ENCODE data around the gene DYDC2. TPM values are rescaled to one million over a fixed set of nuclear protein-coding genes. Genes with fewer than 3 reads are reported as not detected.

The DYDC2 gene, protein sequence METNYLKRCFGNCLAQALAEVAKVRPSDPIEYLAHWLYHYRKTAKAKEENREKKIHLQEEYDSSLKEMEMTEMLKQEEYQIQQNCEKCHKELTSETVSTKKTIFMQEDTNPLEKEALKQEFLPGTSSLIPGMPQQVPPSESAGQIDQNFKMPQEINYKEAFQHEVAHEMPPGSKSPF
- total RNA-seq = not detected

DNA sequence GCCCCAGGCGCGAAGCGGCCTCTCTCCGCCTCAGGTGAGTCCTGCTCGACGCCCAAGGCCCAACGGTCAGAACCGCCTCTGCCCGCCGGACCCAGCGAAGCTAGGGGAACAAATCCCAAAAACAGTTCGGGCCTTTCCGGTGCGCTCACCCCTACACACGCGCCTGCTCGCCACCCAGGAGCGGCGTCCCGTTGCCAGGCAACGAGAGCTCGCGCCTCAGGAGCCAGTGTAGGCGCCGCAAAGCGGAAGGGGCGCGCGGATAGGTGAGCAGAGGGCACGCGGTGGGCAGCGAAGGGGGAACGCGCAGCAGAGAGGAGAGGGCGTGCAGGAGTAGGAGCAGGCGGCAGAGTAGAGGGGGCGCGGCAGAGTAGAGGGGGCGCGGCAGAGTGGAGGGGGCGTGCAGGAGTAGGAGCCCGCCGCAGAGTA, at the start of gene DYDC2, which contains the start of gene DYDC1:
DYDC2 (plus strand) TSS at position 219 of the 426 bp plus-strand sequence. CDS start 5,663 bp downstream, outside the sequence.
DYDC1 (minus strand) TSS at position 193 of the 426 bp plus-strand sequence. CDS start 4,154 bp downstream, outside the sequence.
- CTCF ChIA-PET = interaction anchor here (2.7 kb wide), 1 partner anchor 21 kb away, joined by 9 read pairs; no protein-coding TSS in a partner anchor
- Mint-ChIP-seq H3K4me3 (peak within 1 kb of the TSS; percentile 49), H3K27ac (no peak within 1 kb of the TSS), H3K9me3 (no peaks in the 10 kb centered on the region), H3K27me3 (peaks cover 42% of the 10 kb centered on the region), H3K4me1 (ENCODE audit: low read depth) (peaks cover 7% of the 10 kb centered on the region), H3K36me3 (no peaks in the 10 kb centered on the region)
- peak; percentile 66 for DNase-seq
- intact Hi-C loops (cut with micrococcal nuclease) = no loop called here
- POLR2A ChIA-PET = no interaction called here

DNA sequence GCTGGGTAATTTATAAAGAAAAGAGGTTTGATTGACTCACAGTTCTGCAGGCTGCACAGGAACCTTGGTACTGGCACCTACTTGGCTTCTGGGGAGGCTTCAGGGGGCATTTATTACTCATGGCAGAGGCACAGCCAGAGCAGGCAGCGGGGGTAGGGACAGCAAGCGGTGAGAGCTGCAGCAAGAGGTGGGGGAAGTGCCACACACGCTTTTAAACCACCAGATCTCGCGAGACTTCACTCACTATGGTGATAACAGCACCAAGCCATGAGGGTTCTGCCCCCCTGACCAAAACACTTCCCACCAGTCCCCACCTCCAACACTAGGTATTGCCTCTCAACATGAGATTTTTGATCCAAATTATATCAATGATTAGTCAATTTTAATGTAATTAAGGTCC, 43.1 kb upstream of the DYDC2 start:
- H3K36me3 Mint-ChIP-seq = no peaks in the 10 kb centered on the region
- no peaks in the 10 kb centered on the region for H3K9me3 Mint-ChIP-seq
- H3K4me1 Mint-ChIP-seq (ENCODE audit: low read depth) = no peaks in the 10 kb centered on the region
- CTCF ChIA-PET = no interaction called here
- intact Hi-C loops (cut with micrococcal nuclease) = no loop called here
- no peak overlapping the region for H3K27ac Mint-ChIP-seq
- no peak overlapping the region for H3K4me3 Mint-ChIP-seq
- peaks cover 4% of the 10 kb centered on the region for H3K27me3 Mint-ChIP-seq
- DNase-seq = no peak
- POLR2A ChIA-PET = no interaction called here

DNA sequence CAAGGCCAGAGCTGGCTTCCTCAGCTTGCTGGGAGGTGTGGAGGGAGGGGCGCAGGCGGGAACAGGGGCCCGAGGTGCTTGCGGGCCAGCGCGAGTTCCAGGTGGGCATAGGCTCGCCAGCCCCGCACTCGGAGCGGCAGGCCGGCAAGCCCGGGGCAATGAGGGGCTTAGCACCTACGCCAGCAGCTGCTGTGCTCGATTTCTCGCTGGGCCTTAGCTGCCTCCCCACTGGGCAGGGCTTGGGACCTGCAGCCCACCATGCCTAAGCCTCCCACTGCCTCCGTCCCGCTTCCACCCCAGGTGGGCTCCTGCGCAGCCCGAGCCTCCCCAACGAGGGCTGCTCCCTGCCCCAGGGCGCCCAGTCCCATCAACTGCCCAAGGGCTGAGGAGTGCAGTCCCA, 41.2 kb upstream of the DYDC2 start:
- POLR2A ChIA-PET = no interaction called here
- Mint-ChIP-seq H3K9me3 (no peaks in the 10 kb centered on the region), H3K27ac (no peak overlapping the region), H3K4me3 (no peak overlapping the region), H3K4me1 (ENCODE audit: low read depth) (no peaks in the 10 kb centered on the region), H3K36me3 (no peaks in the 10 kb centered on the region), H3K27me3 (peaks cover 5% of the 10 kb centered on the region)
- CTCF ChIA-PET = no interaction called here
- intact Hi-C loops (cut with micrococcal nuclease) = no loop called here
- DNase-seq = no peak

DNA sequence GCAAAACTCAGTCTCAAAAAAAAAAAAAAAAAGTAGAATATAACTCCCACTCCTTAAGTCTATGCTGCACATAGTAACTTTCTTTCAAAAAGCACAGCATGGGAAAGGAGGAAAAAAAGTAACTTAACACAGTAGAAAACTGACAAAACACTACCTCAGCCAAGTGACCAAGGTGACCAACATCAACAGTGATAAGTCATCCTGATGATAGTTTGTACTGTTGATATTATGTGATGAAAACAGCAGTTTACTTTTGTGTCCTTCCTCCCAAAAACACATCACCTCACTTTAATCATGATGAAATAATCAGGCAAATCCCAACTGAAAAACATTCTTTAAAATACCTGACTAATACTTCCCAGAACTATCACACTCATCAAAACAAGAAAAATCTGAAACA, 37.8 kb upstream of the DYDC2 start:
- Mint-ChIP-seq H3K36me3 (no peaks in the 10 kb centered on the region), H3K9me3 (no peaks in the 10 kb centered on the region), H3K4me3 (no peak overlapping the region), H3K27me3 (peaks cover 5% of the 10 kb centered on the region), H3K4me1 (ENCODE audit: low read depth) (no peaks in the 10 kb centered on the region), H3K27ac (no peak overlapping the region)
- ChIA-PET POLR2A (no interaction called here), CTCF (no interaction called here)
- intact Hi-C loops (cut with micrococcal nuclease) = no loop called here
- no peak for DNase-seq

DNA sequence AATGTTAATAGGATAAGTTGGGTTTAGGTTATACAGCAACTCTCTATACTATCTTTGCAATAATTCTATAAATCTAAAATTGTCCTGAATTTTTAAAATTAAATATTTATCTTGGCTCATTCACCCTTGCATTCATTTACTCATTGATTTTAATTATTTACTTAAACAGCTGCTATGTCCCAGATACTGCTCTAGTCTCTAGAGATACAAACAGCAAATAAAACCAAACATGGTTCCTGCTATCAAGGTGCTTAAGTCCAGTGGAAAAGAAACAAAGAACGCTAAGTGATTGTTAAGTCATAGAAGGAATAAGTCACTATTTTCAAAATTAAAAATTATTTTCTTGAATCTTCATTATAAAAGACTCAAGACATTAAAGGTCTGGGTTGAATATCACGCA, 37.3 kb upstream of the DYDC2 start:
- no peaks in the 10 kb centered on the region for H3K4me1 Mint-ChIP-seq (ENCODE audit: low read depth)
- H3K27me3 Mint-ChIP-seq = peaks cover 5% of the 10 kb centered on the region
- ChIA-PET POLR2A (no interaction called here), CTCF (no interaction called here)
- no peak overlapping the region for H3K4me3 Mint-ChIP-seq
- DNase-seq = no peak
- intact Hi-C loops (cut with micrococcal nuclease) = no loop called here
- no peaks in the 10 kb centered on the region for H3K36me3 Mint-ChIP-seq
- no peak overlapping the region for H3K27ac Mint-ChIP-seq
- H3K9me3 Mint-ChIP-seq = no peaks in the 10 kb centered on the region

DNA sequence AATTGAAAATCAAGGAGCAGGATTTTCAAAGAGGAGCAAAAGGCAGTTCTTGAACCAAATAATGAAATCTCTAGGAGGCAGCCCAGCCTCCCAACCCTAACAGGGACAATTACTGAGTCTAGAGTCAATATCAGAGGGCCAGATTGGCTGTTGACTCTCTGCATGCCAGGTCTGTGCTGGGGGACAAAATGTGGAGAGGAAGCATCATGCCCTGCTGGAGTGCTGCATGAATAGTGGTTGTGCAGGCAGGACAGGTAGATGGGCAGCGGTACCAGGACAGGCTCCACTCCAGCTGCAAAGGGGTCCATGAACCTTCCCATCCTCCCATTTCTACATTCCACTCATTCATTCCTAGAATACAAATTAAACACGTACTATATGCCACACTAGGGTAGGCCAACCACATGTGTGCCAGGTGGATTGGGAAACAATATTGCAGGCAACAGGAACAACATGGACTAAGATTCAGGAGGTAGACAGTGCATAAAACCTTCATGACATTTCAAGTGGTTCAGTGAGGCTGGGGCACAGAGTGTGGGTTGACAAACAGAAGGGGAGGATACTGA, 36.8 kb upstream of the DYDC2 start:
- H3K9me3 Mint-ChIP-seq = no peaks in the 10 kb centered on the region
- CTCF ChIA-PET = no interaction called here
- no peaks in the 10 kb centered on the region for H3K36me3 Mint-ChIP-seq
- POLR2A ChIA-PET = no interaction called here
- H3K4me3 Mint-ChIP-seq = no peak overlapping the region
- no peak overlapping the region for H3K27ac Mint-ChIP-seq
- H3K27me3 Mint-ChIP-seq = peaks cover 7% of the 10 kb centered on the region
- H3K4me1 Mint-ChIP-seq (ENCODE audit: low read depth) = no peaks in the 10 kb centered on the region
- intact Hi-C loops (cut with micrococcal nuclease) = no loop called here
- DNase-seq = no peak

DNA sequence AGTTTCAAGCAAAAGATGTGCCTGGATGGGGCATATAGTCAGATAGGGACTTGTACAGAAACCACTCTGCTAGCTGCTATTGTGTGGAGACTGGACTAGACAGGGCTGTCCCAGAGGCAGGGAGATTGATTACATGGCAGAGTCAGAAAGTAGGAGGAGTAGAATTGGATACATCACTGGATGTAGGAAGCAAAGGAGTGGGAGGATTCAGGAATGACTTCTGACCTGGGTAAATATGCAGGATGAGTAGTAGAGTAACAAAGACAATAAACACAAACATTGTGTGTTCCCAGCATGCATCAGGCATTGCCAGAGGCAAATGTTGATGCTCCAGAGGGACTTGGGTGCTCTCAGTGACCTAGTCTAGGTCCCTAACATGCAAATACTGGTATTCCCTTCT, 36.2 kb upstream of the DYDC2 start:
- ChIA-PET CTCF (no interaction called here), POLR2A (no interaction called here)
- no peaks in the 10 kb centered on the region for H3K9me3 Mint-ChIP-seq
- intact Hi-C loops (cut with micrococcal nuclease) = no loop called here
- no peak for DNase-seq
- H3K36me3 Mint-ChIP-seq = no peaks in the 10 kb centered on the region
- no peaks in the 10 kb centered on the region for H3K4me1 Mint-ChIP-seq (ENCODE audit: low read depth)
- H3K4me3 Mint-ChIP-seq = no peak overlapping the region
- peaks cover 7% of the 10 kb centered on the region for H3K27me3 Mint-ChIP-seq
- no peak overlapping the region for H3K27ac Mint-ChIP-seq

DNA sequence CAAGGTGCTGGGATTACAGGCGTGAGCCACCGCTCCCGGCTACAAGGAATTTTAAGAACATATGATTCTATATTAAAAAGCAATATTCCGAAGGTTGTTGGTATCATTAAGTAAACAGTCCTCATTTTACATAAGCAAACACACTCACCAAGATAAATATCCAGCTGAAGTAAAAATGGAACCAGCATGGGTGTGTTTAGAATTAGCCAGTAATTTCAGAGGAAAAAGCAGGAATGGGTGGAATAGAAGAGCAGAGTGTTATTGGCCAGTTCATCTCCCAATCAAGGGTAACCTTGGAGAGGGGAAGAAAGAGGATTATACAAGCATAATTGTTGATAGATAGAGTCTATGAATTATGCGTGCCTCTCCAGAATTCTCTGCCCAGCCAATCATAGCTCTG, 35.4 kb upstream of the DYDC2 start:
- Mint-ChIP-seq H3K9me3 (no peaks in the 10 kb centered on the region), H3K4me3 (no peak overlapping the region), H3K27me3 (peaks cover 5% of the 10 kb centered on the region), H3K36me3 (no peaks in the 10 kb centered on the region), H3K27ac (no peak overlapping the region), H3K4me1 (ENCODE audit: low read depth) (no peaks in the 10 kb centered on the region)
- intact Hi-C loops (cut with micrococcal nuclease) = no loop called here
- CTCF ChIA-PET = no interaction called here
- DNase-seq = no peak
- POLR2A ChIA-PET = no interaction called here

DNA sequence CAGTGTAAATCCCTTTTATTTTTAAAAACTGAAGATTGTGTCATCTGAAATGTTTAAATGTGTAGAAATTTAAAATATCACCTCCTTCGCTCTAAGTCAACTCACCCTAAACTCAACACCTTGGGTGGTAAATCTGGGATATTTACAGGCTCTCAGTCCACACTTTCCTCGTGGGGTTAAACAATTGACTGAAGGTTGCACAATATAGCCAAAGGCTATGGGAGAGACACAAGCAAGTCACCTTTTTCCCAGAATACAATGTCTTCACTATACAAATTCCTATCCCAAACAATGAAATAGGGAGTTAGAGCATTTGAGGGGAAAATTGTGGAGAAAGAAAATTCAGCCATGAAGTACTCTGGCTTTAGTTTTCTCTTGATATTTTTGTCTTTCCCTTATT, 34.4 kb upstream of the DYDC2 start:
- H3K4me3 Mint-ChIP-seq = no peak overlapping the region
- intact Hi-C loops (cut with micrococcal nuclease) = no loop called here
- H3K9me3 Mint-ChIP-seq = no peaks in the 10 kb centered on the region
- ChIA-PET CTCF (no interaction called here), POLR2A (no interaction called here)
- H3K36me3 Mint-ChIP-seq = no peaks in the 10 kb centered on the region
- H3K27me3 Mint-ChIP-seq = peaks cover 5% of the 10 kb centered on the region
- H3K4me1 Mint-ChIP-seq (ENCODE audit: low read depth) = no peaks in the 10 kb centered on the region
- DNase-seq = no peak
- H3K27ac Mint-ChIP-seq = no peak overlapping the region

DNA sequence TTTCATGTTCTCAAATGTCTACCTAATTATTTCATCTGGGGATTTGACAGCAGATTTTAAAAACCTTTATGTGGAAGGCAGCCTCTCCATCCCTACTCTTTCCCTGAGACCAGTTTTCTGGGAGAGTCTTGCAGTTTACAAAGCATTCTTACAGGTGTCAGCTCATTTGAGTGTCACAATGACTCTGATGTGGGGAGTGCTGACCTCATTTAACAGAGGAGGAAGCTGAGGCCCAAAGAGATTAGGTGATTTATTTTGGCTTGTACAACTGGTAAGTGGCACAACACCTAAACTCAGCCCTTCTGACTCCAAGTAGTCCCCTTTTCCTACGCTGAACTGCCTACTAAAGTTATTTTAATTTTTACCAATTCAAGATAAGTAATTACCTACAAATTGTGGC, 33.9 kb upstream of the DYDC2 start:
- DNase-seq = no peak
- Mint-ChIP-seq H3K36me3 (no peaks in the 10 kb centered on the region), H3K27me3 (peaks cover 5% of the 10 kb centered on the region), H3K4me3 (no peak overlapping the region), H3K27ac (no peak overlapping the region), H3K9me3 (no peaks in the 10 kb centered on the region), H3K4me1 (ENCODE audit: low read depth) (no peaks in the 10 kb centered on the region)
- POLR2A ChIA-PET = no interaction called here
- CTCF ChIA-PET = no interaction called here
- intact Hi-C loops (cut with micrococcal nuclease) = no loop called here

DNA sequence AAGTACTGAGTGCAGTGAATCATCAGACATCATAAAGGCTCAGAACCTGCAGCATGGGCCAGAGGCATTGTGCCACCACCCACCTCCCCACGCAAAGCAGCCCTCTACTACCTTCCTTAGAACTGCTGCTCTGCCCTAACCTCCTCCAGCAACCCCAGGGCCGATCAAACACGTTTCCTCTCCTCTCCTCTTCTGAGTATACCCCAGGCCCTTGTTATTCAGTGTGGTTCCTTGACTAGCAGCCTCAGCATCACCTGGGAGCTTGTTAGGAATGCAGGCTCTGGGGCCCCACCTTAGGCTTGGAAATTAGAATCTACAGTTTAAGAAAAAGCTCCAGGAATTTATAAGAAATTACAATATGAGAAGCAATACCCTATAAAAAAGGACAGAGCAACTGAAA, 33.3 kb upstream of the DYDC2 start:
- DNase-seq = no peak
- Mint-ChIP-seq H3K27me3 (peaks cover 5% of the 10 kb centered on the region), H3K36me3 (no peaks in the 10 kb centered on the region), H3K4me1 (ENCODE audit: low read depth) (no peaks in the 10 kb centered on the region), H3K27ac (no peak overlapping the region), H3K4me3 (no peak overlapping the region), H3K9me3 (no peaks in the 10 kb centered on the region)
- ChIA-PET CTCF (interaction anchor here (0.6 to 1.2 kb wide), 2 partner anchors 61 to 1127 kb away, joined by 3 read pairs; no protein-coding TSS in a partner anchor), POLR2A (no interaction called here)
- intact Hi-C loops (cut with micrococcal nuclease) = no loop called here

DNA sequence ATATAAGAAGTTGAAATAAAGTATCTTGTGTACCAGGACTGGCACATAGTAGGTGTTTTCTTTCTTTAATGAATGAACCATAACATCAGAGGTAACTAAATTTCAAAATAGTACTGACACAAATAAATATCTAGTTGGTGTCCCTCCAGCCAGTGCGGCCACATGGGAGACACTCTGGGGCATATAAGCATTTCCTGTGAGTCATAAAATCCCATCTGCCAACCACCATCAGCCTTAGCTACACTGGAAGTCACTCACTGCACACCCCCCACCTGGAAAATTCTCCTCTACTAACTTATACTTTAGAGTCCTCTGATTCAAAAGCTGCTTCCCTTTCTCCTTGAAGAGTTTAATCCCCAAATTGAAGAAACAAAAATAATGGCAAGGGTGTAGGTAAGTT, 32.5 kb upstream of the DYDC2 start:
- H3K27ac Mint-ChIP-seq = no peak overlapping the region
- H3K4me3 Mint-ChIP-seq = no peak overlapping the region
- H3K27me3 Mint-ChIP-seq = peaks cover 5% of the 10 kb centered on the region
- intact Hi-C loops (cut with micrococcal nuclease) = no loop called here
- POLR2A ChIA-PET = no interaction called here
- no peaks in the 10 kb centered on the region for H3K9me3 Mint-ChIP-seq
- H3K4me1 Mint-ChIP-seq (ENCODE audit: low read depth) = no peaks in the 10 kb centered on the region
- H3K36me3 Mint-ChIP-seq = no peaks in the 10 kb centered on the region
- CTCF ChIA-PET = interaction anchor here (1.2 kb wide), 1 partner anchor 62 kb away, joined by 3 read pairs; no protein-coding TSS in a partner anchor
- no peak for DNase-seq

DNA sequence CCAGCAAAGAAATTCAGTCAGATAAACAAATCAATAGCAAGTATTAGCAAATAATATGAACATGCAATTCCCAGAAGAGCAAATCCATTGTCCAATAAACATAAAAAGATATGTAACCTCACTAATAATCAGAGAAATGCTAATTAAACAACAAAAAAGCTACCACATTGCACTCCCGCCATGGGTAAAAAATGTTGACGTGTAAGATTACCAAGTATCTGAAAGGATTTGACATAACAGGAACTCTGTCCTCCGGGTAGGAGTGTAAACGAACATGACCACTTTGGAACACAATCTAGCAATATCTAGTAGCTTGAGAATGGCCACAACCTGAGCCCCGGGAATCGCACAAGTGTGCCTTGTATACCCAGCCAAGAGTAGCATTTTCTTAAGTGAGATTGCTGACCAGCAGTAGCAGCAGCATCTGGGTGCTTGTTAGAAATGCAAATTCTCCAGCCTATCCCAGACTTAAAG, 31.7 kb upstream of the DYDC2 start:
- ChIA-PET CTCF (no interaction called here), POLR2A (no interaction called here)
- Mint-ChIP-seq H3K9me3 (no peaks in the 10 kb centered on the region), H3K36me3 (no peaks in the 10 kb centered on the region), H3K4me3 (no peak overlapping the region), H3K4me1 (ENCODE audit: low read depth) (no peaks in the 10 kb centered on the region), H3K27ac (no peak overlapping the region), H3K27me3 (peaks cover 4% of the 10 kb centered on the region)
- no peak for DNase-seq
- intact Hi-C loops (cut with micrococcal nuclease) = no loop called here
